Left ventricle myocardium inferior (tissue), 1 donor: ENCODE measurements around the gene BOK. TPM values are rescaled to one million over a fixed set of nuclear protein-coding genes. Genes with fewer than 3 reads are reported as not detected.

ENCODE experiments used
- DNase-seq: peaks from one replicate; pipeline ENCODE4 v3.0.0-alpha.2; 2020
- H3K27ac ChIP-seq: fragments of 200-600 bp; replicated peaks from 2 replicates; pipeline ENCODE4 v1.8.0; 2021
- H3K27me3 ChIP-seq: fragments of 200-600 bp; 2 replicates; pipeline ENCODE4 v1.8.0; 2021; ENCODE audit warnings: low read depth
- H3K36me3 ChIP-seq: fragments of 200-600 bp; 2 replicates; pipeline ENCODE4 v1.8.0; 2021
- H3K4me1 ChIP-seq: fragments of 200-600 bp; 2 replicates; pipeline ENCODE4 v1.8.0; 2021
- H3K4me3 ChIP-seq: fragments of 200-600 bp; 2 replicates; pipeline ENCODE4 v1.8.0; 2021; ENCODE audit warnings: mild to moderate bottlenecking, moderate library complexity
- H3K9me3 ChIP-seq: fragments of 200-600 bp; replicated peaks from 2 replicates; pipeline ENCODE4 v1.8.0; 2021
- intact Hi-C: fragments of 100-400 bp; cut with micrococcal nuclease; formaldehyde crosslinking; loops from one replicate; pipeline ENCODE4 v1.11.0; 2022
- total RNA-seq: library from RNA; stranded (reverse); fragmentation: NEBNext Ultra II Directional; extraction: Animal tissue kit (Norgen Biotek cat#: 25700); gene quantifications from one replicate; pipeline ENCODE4 v1.2.1, GENCODE V29; 2021
- TF ChIP-seq, protein P1 (sequence below): fragments of 200-600 bp; IDR thresholded peaks from 2 replicates; pipeline ENCODE4 v1.8.0; 2021; ENCODE audit warnings: antibody characterized with exemption, mild to moderate bottlenecking, borderline replicate concordance
- donor health status: DM: no; HTN: yes; CAD: no; lungs with severe emphysema.

The BOK gene
- total RNA-seq, 1 donor from 2014 or later: 2.4 TPM

DNA sequence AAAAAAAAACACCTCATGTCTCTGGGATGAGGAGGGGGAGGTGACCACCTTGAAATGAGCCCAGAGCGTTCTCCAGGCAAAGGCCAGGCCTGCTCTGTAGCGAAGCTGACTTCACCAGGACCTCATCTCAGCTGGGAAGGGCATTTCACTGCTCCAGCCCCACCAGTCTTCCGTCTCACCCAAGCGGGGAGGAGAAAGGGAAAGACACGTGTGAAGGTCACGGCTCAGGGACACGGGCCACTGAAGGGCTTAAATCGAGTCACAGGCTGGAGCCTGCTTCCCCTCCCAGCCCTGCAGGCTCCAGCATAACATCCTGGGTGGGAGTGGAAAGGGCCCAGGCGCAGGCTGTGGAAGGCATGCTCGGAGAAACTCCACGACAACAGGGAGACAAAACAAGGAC lies 60.3 kb downstream of the BOK start:
- Histone ChIP-seq H3K9me3 (no peaks in the 10 kb centered on the region), H3K27ac (peak overlapping the region; percentile 91), H3K36me3 (no peaks in the 10 kb centered on the region), H3K4me3 (no peak overlapping the region), H3K4me1 (peaks cover 43% of the 10 kb centered on the region), H3K27me3 (no peaks in the 10 kb centered on the region)
- intact Hi-C loops: no loop called here
- DNase-seq: no peak
- TF ChIP-seq, protein P1, sequence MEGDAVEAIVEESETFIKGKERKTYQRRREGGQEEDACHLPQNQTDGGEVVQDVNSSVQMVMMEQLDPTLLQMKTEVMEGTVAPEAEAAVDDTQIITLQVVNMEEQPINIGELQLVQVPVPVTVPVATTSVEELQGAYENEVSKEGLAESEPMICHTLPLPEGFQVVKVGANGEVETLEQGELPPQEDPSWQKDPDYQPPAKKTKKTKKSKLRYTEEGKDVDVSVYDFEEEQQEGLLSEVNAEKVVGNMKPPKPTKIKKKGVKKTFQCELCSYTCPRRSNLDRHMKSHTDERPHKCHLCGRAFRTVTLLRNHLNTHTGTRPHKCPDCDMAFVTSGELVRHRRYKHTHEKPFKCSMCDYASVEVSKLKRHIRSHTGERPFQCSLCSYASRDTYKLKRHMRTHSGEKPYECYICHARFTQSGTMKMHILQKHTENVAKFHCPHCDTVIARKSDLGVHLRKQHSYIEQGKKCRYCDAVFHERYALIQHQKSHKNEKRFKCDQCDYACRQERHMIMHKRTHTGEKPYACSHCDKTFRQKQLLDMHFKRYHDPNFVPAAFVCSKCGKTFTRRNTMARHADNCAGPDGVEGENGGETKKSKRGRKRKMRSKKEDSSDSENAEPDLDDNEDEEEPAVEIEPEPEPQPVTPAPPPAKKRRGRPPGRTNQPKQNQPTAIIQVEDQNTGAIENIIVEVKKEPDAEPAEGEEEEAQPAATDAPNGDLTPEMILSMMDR: no peak

DNA sequence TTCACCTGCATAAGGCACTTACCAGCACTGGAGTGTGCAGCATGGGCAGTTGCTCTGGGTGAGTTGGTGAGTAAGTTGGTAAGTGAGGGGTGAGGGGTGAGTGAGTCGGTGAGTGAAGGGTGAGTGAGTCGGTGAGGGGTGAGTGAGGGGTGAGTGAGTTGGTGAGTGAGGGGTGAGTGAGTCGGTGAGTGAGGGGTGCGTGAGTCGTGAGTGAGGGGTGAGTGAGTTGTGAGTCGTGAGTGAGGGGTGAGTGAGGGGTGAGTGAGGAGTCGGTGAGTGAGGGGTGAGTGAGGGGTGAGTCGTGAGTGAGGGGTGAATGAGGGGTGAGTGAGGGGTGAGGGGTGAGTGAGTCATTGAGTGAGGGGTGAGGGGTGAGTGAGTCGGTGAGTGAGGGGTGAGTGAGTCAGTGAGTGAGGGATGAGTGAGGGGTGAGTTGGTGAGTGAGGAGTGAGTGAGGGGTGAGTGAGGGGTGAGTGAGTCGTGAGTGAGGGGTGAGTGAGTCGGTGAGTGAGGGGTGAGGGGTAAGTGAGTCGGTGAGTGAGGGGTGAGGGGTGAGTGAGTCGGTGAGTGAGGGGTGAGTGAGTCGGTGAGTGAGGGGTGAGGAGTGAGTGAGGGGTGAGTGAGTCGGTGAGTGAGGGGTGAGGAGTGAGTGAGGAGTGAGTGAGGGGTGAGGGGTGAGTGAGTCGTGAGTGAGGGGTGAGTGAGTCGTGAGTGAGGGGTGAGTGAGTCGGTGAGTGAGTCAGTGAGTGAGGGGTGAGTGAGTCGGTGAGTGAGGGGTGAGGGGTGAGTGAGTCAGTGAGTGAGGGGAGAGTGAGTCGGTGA lies 61.3 kb downstream of the BOK start:
- Histone ChIP-seq H3K36me3 (no peaks in the 10 kb centered on the region), H3K4me1 (peaks cover 41% of the 10 kb centered on the region), H3K27me3 (no peaks in the 10 kb centered on the region), H3K27ac (peak overlapping the region; percentile 91), H3K9me3 (no peaks in the 10 kb centered on the region), H3K4me3 (no peak overlapping the region)
- intact Hi-C loops: no loop called here
- TF ChIP-seq, protein P1: no peak
- no peak for DNase-seq

DNA sequence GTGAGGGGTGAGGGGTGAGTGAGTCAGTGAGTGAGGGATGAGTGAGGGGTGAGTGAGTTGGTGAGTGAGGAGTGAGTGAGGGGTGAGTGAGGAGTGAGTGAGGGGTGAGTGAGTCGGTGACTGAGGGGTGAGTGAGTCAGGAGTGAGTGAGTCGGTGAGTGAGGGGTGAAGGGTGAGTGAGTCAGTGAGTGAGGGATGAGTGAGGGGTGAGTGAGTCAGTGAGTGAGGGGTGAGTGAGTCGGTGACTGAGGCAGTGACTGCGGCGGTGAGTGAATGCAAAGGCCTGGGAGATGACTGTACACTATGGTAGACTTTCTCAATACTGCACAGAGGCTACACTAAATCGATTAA lies 61.8 kb downstream of the BOK start:
- H3K4me3 ChIP-seq: no peak overlapping the region
- TF ChIP-seq, protein P1: no peak
- H3K27me3 ChIP-seq: no peaks in the 10 kb centered on the region
- H3K9me3 ChIP-seq: no peaks in the 10 kb centered on the region
- intact Hi-C loops: no loop called here
- DNase-seq: no peak
- H3K27ac ChIP-seq: no peak overlapping the region
- H3K4me1 ChIP-seq: peaks cover 40% of the 10 kb centered on the region
- H3K36me3 ChIP-seq: no peaks in the 10 kb centered on the region

Other genes with a start within 250 kb of the BOK start
- 365 TPM for gene HDLBP, start 243.1 kb upstream of the BOK start, total RNA-seq
- gene SEPTIN2, start 242.8 kb upstream of the BOK start, total RNA-seq: 187 TPM
- gene FARP2, start 202.5 kb upstream of the BOK start, total RNA-seq: 16.5 TPM
- gene STK25, start 50.2 kb upstream of the BOK start, total RNA-seq: 89.1 TPM
- 68.8 TPM for gene THAP4, start 78.4 kb downstream of the BOK start, total RNA-seq
- 39.9 TPM for gene ATG4B, start 78.9 kb downstream of the BOK start, total RNA-seq
- gene DTYMK, start 128.1 kb downstream of the BOK start, total RNA-seq: 10.6 TPM
- gene ING5, start 143.3 kb downstream of the BOK start, total RNA-seq: 20.0 TPM
- gene D2HGDH, start 175.9 kb downstream of the BOK start, total RNA-seq: 17.8 TPM
- not detected for gene GAL3ST2, start 218.1 kb downstream of the BOK start, total RNA-seq